ENCODE data around the gene ADAMTSL2.

ADAMTSL2 gene

DNA sequence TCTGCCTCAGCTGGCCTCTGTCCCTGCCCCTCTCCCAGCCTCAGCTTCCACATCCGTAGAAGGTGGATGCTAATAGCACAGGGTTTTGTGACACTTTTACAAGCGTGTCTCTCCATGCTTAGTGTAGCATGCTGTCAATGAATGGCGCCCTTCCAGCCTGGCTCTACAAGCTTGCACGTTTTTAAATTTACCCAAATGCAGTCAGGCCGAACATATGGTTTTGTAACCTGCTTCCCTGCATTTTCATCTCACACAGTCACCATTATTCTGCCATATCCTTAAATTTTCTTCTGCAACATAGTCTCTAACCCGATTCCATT, 45.9 kb downstream of the ADAMTSL2 start:
- no peak for TF ChIP-seq GATA2 (IDR thresholded peaks at IDR 0.05; ENCODE audit: low read depth, low read length)
- TF ChIP-seq GATA3 (IDR thresholded peaks at IDR 0.05; ENCODE audit: low read depth, low read length): no peak

DNA sequence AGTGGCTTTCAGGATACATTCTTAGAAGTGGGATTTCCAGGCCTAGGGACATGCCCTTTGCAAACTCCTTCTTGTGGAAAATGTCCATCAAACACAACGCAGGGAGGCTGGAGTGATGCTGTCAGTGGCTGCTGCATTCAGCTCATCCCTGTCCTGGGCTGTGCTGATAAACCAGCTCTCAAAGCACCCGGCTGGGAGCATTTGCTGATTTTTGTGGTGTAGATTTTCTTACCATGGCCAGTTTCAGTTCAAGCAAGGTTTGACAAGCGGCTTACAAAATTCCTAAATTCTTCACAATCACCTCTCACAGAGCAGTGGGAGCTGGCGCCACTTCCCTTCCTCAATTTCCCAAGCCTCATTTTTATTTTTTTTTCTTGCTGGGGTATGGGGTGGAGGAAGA, 46.5 kb downstream of the ADAMTSL2 start:
- no peak for TF ChIP-seq GATA2 (IDR thresholded peaks at IDR 0.05; ENCODE audit: low read depth, low read length)
- no peak for TF ChIP-seq GATA3 (IDR thresholded peaks at IDR 0.05; ENCODE audit: low read depth, low read length)

DNA sequence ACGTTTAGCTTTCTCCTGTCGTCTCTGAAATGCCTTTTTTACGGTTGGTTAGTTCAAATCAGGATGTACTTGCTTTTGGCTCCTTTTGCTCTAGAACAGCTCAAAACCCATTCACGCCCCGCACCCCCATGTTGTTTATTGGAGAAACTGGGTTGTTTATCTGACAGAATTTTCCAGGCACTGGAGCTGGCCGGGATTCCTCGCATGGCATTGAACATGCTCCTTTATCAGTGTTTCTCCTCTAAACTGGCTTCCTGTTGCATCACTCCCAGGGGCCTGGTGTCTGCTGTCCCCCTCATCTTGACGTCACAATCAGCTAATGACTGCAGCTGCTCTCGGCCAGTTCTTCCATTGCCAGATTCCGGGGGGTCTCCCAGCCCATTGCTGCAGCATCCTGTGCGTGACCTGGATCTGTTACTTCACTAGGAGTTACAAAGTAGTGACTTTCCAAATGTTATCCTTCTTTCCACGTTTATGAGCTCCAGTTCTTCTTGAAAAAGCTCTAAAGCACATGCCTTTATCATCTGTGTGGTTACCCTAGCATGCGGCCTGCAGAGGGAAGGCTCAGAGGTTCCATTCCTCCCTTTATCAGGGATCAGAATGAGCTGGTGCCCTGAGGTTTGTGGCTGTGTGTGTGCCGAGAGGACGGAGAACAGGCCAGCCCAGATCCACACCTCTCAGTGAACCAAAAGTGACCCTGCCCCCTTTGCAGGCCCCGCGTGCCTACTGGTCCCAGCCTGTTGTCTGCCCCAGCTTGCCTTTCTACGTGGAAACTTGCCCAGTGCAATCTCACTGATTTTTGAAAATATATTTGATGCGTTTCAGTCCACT, 47.2 kb downstream of the ADAMTSL2 start:
- TF ChIP-seq GATA3 (IDR thresholded peaks at IDR 0.05; ENCODE audit: low read depth, low read length) (no peak), GATA2 (IDR thresholded peaks at IDR 0.05; ENCODE audit: low read depth, low read length) (peak; percentile 45; the same call in 1 of the 2 replicates)

DNA sequence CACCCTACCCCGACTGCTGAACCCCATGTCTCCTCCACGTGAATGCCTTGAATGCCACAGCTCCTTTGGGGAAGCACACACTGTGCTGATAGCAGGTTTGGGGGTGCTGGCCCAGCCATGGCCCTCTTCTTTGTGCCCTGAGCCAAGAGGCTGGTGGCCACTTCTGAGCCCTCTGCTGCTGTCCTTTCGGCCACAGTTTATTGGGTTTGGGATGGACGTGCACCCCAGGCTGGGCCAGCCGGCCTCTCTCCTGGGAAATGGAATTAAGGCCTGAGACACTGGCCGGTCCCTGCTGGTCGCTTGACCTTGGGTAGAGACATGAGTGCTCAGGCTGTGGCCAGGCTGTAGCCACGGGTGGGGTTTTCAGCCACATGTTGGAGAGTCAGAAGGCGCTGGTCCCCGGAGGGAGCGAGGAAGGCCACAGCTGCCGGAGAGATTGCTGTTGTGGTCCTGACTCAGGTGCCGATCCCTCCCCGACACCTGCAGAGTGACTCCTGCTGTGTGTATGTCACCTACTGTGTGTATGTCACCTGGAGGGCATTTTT, 48.1 kb downstream of the ADAMTSL2 start:
- TF ChIP-seq GATA2 (IDR thresholded peaks at IDR 0.05; ENCODE audit: low read depth, low read length) (no peak), GATA3 (IDR thresholded peaks at IDR 0.05; ENCODE audit: low read depth, low read length) (no peak)

DNA sequence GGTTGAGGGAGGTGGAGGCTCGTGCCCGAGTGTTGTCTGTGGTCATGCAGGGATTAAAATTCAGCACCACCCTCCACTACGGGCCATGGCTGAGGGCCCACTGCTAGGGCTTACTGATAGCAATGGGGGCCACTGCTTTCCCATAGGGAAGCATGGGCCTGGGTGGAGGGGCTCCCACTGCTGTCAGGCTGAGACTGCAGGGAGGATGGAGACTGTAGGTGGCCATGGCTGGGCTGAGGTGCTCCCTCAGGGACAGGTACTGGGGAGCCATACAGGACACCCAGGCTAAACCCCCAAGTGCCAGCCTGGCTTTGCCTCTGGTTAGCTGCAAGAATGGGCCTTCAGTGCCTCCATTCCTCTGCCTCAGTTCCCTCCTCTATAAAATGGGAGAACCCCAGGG, 48.6 kb downstream of the ADAMTSL2 start:
- no peak for TF ChIP-seq GATA2 (IDR thresholded peaks at IDR 0.05; ENCODE audit: low read depth, low read length)
- no peak for TF ChIP-seq GATA3 (IDR thresholded peaks at IDR 0.05; ENCODE audit: low read depth, low read length)

DNA sequence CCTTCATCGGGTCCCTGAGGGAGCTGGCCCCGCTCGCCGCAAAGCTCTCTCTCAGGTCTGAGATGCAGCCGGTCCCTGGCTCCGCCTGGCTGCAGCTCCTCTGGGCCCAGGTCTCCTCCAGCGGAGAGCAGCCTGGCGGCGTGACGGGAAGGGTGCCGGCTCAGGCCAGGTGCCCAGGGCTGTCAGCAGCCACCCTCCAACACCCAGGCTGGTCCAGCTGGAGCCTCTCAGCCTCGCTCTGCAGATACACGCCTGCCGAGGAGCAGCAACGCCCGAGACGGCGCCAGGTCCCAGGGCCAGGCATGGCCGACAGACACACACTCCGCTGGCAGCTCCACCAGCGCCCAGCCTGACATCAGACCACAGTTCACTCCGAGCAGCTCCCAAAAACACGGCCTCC, 49.1 kb downstream of the ADAMTSL2 start:
- TF ChIP-seq GATA3 (IDR thresholded peaks at IDR 0.05; ENCODE audit: low read depth, low read length): no peak
- no peak for TF ChIP-seq GATA2 (IDR thresholded peaks at IDR 0.05; ENCODE audit: low read depth, low read length)

DNA sequence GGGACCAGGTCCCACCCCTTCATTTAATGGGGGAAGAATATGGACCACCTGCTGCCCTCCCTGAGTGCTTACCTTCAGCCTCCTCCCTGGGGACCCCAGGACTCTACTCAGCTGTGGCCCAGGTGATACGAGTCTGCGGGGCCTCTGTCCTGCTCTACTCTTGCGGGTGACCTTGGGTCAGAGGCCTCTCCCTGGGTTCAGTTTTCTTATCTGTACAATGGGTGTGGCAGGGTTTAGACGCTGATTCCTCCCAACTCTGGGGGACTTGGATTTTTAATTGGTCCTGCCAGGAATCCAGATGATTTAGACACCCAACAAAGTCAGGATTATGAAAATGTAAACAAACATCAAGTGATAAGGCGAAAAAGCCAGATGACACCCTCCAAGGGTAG, 49.7 kb downstream of the ADAMTSL2 start:
- TF ChIP-seq GATA2 (IDR thresholded peaks at IDR 0.05; ENCODE audit: low read depth, low read length): no peak

DNA sequence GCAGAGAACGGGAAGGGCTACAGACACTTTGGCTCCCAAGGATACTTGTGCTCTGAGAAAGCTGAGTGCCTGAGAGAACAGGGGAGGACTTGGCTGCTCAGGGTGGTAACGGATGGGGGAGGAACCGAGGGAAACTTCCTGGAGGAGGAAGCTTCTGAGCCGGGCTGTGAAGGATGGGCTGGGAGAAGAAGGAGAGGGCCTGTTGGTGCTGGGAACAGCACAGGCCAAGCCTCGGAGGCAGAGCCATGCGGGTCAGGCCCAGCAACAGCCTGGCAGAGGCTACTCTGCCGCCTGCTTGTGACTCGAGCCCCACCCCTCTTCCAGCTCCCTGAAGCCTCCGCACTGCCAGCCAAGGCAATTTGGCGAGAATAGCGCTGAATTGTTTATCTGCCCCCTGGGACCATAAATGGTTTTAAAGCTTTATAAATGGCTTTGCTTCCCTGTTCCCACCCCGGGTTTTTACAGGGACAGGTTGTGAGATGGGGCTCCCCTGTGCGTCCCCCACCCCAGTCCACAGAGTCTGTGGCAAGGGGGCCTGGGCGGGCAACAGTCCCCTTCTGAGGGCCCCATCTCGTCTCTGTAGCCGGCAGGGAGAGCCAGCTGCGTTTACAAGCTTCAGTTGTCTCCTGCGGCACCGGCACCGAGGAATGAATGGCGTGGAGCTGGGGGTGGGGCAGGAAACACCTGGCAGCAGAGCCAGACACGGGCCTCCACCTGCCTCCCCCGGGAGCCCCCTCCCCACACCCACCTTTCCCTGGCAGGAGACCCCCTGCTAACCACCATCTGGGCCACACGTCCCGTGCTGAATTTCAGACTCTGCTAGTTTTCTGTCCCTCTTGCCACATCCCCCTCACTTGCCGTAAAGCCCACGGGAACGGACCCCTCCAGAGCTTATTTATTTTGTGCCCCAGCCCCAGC, 50.3 kb downstream of the ADAMTSL2 start:
- TF ChIP-seq GATA2 (IDR thresholded peaks at IDR 0.05; ENCODE audit: low read depth, low read length) (no peak), GATA3 (IDR thresholded peaks at IDR 0.05; ENCODE audit: low read depth, low read length) (no peak)

DNA sequence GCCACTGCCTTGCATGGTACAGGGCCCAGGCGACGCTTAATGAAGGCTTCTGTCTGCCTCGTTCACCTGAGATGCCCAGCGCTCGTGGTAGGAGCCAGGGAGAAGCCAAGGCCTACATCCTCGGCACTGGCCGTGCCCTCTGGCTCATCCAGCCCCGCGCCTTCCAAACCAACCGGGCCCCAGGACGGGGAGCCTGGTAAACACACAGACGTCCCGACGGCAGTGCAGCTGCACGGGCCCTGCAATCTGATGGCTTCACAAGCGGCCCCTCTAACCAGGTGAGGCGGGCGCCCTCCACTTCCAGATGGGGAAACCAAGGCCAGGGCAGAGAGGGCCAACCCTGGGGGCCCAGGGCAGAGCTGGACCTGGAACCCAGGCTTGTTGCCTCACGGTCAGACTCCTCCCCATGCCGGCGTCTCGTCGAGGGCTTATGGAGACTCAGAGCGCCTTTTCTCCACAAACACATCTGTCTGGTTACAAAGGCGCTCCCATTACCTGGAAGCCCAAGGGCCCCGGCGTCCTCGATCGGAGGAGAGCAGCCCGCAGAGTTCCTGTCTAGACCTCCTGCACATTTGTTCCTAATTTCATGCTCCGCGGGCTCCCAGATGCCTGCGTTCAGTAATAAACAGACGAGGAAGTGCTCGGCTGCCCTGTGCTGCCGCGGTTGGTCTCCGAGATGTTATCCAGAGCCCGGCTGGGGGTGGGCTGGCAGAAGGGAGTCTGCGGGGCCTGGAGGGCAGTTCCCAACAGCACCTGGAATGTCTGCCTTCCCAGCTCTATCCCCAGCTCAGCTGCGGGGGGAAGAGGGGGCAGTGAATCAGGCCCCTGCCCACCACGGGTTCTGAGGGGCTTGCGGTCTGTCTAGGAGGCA, 51.2 kb downstream of the ADAMTSL2 start:
- TF ChIP-seq GATA3 (IDR thresholded peaks at IDR 0.05; ENCODE audit: low read depth, low read length) (no peak), GATA2 (IDR thresholded peaks at IDR 0.05; ENCODE audit: low read depth, low read length) (peak; percentile 94)

DNA sequence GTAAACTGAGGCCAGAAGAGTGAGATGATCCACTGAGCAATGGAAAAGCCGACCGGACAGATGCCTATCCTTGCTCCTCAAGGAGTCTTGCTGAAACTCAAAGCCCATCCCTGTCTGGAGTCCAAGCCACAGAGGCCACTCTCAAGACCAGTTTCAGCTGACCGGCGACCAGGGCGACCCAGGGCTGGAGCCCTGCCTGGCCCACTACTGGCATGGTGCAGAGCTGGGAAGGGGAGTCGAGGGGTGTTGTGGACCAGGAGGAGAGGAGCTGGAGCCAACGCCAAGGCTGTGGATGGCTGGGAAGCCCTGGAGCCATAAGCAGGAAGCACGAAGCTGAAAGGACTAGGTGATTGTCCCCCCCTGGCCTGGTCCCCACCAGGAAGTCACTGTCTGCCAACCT, 52.5 kb downstream of the ADAMTSL2 start:
- TF ChIP-seq GATA2 (IDR thresholded peaks at IDR 0.05; ENCODE audit: low read depth, low read length) (no peak), GATA3 (IDR thresholded peaks at IDR 0.05; ENCODE audit: low read depth, low read length) (no peak)

DNA sequence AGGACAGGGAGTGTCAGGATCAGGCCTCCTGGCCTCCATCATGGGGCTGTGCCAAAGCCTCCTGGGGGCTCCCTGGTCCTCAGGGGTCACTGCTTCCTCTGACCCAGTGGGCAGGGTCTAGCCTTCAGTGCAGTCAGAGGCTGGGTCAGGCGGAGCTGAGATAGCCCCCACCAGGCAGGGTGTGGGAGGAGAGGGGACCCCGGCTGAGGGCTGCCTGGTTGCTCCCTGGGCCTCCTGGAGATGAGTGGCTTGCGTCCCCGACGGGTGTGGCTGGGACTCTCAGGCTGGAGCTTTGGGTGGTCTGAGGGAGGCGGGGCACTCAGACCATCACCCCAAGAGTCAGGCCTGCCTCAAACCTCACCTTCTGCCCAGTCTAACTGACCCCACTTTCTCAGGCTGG, 53.0 kb downstream of the ADAMTSL2 start:
- TF ChIP-seq GATA3 (IDR thresholded peaks at IDR 0.05; ENCODE audit: low read depth, low read length) (no peak), GATA2 (IDR thresholded peaks at IDR 0.05; ENCODE audit: low read depth, low read length) (no peak)

DNA sequence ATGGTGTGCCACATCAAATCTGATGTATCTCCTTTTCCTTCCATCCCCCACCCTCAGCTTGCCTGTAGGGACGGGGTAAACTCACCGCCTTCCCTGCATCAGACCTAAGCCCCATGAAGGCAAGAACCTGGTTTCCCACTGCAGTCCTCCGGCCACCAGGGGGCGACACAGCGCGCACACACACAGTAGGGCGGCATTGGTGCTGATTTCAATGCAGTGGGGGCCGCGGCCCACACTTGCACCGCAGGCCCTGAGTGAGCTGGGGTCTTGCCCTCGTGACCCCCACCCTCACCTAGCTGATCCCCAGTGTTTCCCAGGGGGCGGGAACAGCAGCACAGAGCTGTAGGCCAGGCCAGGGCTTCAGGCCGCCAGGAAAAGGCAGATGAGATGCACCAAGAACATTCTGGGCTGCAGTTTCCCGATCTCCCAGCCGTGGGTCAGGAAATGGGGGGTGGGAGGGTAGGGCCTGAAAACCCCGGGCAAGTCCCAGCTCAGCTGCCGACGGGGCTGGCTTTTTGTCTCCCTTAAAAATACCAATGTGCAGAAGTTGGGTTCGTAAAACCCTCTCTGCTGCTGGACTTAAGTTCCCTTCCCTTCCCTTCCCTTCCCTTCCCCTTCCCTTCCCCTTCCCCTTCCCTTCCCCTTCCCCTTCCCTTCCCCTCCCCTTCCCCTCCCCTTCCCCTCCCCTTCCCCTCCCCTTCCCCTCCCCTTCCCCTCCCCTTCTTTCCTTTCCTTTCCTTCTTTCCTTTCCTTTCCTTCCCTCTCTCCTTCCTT, 55.1 kb downstream of the ADAMTSL2 start:
- no peak for TF ChIP-seq GATA2 (IDR thresholded peaks at IDR 0.05; ENCODE audit: low read depth, low read length)
- TF ChIP-seq GATA3 (IDR thresholded peaks at IDR 0.05; ENCODE audit: low read depth, low read length): no peak

DNA sequence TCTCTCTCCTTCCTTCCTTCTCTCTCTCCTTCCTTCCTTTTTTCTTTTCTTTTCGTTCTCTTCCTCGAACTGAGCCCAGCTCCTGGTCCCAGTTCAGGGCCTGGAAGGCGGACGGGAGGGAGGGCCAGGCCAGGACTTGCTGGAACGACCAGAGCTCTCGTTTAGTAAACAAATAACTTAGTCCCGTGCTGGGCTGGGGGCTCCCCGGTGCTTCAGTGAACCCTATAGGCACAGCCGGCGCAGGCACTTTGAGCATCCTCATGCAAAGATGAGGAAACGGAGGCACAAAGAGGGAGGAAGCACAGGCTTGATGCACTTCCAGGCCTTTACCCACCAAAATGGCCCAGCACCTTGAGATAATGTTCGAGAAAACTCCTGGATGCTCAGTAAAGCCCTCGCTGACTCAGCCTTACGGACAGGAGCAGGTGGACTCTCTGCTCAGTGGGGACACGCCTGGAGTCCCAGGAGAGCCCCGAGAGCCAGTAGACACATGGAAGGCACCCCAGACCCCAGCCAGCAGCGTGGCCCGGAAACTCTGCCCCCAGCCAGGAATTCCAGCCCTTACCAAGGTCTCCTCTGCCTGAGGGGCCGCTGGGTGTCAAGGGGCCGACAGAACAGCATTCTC, 55.8 kb downstream of the ADAMTSL2 start:
- no peak for TF ChIP-seq GATA2 (IDR thresholded peaks at IDR 0.05; ENCODE audit: low read depth, low read length)
- TF ChIP-seq GATA3 (IDR thresholded peaks at IDR 0.05; ENCODE audit: low read depth, low read length): no peak

All from SH-SY5Y (cell line).